GM21619 (cell line): ENCODE data around the gene SH3GL3.
A peak's percentile ranks its signal among the peaks of the same experiment; 100 is the strongest.

ENCODE experiments used
- ATAC-seq: cut with Tn5 transposase; IDR thresholded peaks from one replicate; pipeline ENCODE4 v1.9.1; 2021; ENCODE audit not compliant: unreplicated experiment

Gene SH3GL3

GRCh38 chr15:83446904-83447709 is at the start of gene SH3GL3:
Gene SH3GL3, plus strand, starts transcription at chr15:83447341. Its CDS starts 193 bp downstream, at chr15:83447534.
- no peak for ATAC-seq

- no peak for ATAC-seq
Measured at GRCh38 chr15:83398626-83399025, 48.5 kb upstream of the SH3GL3 start.

- ATAC-seq, result no peak
Measured at GRCh38 chr15:83404121-83404520, 43.0 kb upstream of the SH3GL3 start.

- ATAC-seq, result no peak
Measured at GRCh38 chr15:83410532-83410931, 36.6 kb upstream of the SH3GL3 start.

GRCh38 chr15:83413054-83413719 is 34.0 kb upstream of the SH3GL3 start:
- peak; percentile 84 for ATAC-seq

GRCh38 chr15:83422081-83422480 is 25.1 kb upstream of the SH3GL3 start:
- no peak for ATAC-seq

- no peak for ATAC-seq
Measured at GRCh38 chr15:83422541-83422940, 24.6 kb upstream of the SH3GL3 start.

- no peak for ATAC-seq
Measured at GRCh38 chr15:83424101-83424500, 23.0 kb upstream of the SH3GL3 start.

GRCh38 chr15:83430441-83430840 is 16.7 kb upstream of the SH3GL3 start:
- no peak for ATAC-seq

GRCh38 chr15:83431521-83431920 is 15.6 kb upstream of the SH3GL3 start:
- ATAC-seq, result no peak

GRCh38 chr15:83435202-83435601 is 11.9 kb upstream of the SH3GL3 start:
- ATAC-seq, result no peak

GRCh38 chr15:83435782-83436181 is 11.4 kb upstream of the SH3GL3 start:
- ATAC-seq, result no peak

- ATAC-seq, result no peak
Measured at GRCh38 chr15:83436513-83437158, 10.5 kb upstream of the SH3GL3 start.

- ATAC-seq, result no peak
Measured at GRCh38 chr15:83443076-83443847, 3.9 kb upstream of the SH3GL3 start.

GRCh38 chr15:83444936-83445335 is 2.2 kb upstream of the SH3GL3 start:
- ATAC-seq, result no peak

- ATAC-seq, result no peak
Measured at GRCh38 chr15:83445643-83446042, 1.5 kb upstream of the SH3GL3 start.

GRCh38 chr15:83446417-83446816 is 724 bp upstream of the SH3GL3 start:
- no peak for ATAC-seq

- no peak for ATAC-seq
Measured at GRCh38 chr15:83449250-83449671, 2.1 kb downstream of the SH3GL3 start.

GRCh38 chr15:83449937-83450506 is 2.9 kb downstream of the SH3GL3 start:
- no peak for ATAC-seq

GRCh38 chr15:83457149-83457548 is 10.0 kb downstream of the SH3GL3 start:
- no peak for ATAC-seq

GRCh38 chr15:83458381-83458780 is 11.2 kb downstream of the SH3GL3 start:
- no peak for ATAC-seq
